NOMO-1 treated with dmso at 0.1 percent for 144 hours (cell line): ENCODE results near the gene MRPL17.
A peak's percentile ranks its signal among the peaks of the same experiment; 100 is the strongest.
"Not testable (repeated sequence)": the region's sequence is repeated elsewhere in the genome, so short reads cannot be mapped to it uniquely, and the experiment has no call there.

ENCODE experiments used
- DNase-seq: peaks from one replicate; lab custom pipeline; 2025; ENCODE audit not compliant: unreplicated experiment; lab: John Stamatoyannopoulos, UW

The MRPL17 gene

DNA sequence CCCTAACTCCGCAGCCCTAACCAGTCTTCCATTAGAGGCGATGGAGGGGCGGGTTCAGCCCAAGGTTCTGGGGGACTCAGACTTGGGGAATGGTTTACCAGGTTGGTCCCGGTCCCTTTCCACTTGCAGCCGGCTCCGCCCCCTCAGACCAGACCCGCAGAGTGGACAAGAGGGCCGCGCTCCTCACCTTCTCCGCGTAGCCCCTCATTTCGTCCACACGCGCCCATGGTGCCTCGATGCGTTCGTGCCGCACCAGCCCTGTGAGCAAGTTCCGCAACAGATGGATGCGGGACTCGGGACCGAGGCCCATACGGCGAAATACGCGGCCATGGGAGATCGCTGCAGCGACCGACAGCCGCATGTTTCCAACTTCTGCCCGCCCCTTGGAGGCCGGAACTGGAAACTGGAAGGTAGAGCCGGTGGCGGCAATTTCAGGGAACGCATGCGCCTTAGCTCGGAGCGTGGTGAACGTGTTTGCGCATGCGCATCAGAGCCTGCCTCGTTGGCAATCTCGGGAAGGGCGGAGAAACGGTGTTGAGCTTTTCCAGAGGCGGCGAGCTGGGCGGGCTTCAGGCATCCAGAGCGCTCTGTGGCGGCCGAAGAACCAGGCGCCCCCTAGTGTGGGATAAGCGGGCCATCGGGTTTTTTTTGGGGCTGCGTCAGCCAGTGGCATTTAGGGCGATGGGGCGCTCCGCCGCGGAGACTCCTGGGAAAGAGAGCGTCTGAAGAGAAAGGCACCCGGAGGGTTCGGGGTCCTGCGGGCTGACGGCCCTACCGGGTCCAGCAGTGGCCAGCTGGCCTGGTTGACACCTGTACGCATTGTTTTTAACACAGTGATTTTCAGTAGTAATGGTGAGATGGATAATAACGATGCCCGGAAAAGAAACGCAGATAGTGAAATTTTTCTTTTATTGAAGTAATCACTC lies at the start of gene MRPL17:
Gene MRPL17 (minus strand): TSS at position 405 of the 926 bp plus-strand sequence. CDS start 44 bp downstream, at position 361.
- peak; percentile 99 for DNase-seq

DNA sequence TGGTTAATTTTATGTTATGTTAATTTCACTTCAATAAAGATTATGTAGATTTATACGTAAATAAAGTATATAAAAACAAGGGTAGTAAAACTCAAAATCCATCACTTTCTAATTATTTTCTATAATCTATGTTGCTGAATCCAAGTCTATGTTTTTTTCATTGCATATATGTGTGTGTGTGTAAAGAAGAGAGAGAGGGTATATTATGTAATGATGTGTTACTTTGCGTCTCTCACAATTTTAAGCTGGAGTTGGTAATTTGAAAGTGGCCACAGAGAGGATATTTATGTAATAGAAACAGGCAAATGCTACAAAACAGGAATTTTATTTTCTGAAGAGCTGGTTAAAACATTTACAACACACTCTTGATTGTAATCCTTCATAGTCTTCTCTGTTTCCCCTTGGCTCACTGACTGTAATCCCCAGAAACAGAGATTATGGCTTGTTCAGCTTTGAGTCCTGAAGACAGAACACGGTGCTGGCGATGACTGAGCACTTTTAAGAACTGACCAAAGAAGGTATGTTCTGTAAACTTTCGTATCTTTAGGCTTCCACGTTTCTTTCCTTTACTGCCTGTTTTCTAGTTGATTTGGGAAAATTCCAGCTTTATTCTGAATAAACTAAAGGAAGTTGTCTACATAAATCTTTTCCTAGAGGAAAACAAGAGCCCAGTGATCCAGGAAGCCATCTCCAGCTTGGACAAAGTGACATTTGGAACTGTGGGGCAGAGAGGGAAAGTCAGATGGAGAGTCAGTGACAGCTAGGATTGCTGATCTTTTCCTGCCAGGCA lies 45.0 kb upstream of the MRPL17 start:
- DNase-seq: no peak

DNA sequence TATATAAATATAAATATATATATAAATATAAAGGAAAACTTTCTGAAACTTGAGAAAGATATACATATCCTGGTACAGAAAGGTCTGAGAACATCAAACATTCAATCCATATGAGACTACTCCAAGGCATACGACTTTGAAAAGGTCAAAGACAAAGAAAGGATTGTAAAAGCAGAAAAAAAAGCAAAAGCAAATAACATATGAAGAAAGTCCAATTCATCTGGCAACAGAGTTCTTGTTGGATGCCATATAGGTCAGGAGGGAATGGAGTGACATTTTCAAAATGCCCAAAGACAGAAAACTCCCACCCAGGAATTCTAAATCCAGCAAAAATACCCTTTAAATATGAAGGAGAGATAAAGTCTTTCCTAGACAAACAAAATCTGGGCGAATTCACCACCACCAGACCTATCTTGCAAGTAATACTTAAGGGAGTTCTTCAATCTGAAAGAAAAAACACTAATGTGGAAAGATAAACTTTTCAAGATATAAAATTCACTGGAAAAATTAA lies 42.3 kb upstream of the MRPL17 start:
- no peak for DNase-seq

- DNase-seq: no peak
These were observed 40.9 kb upstream of the MRPL17 start for GRCh38 chr11:6724013-6724412.

GRCh38 chr11:6721343-6721742 lies 38.2 kb upstream of the MRPL17 start:
- DNase-seq: no peak

DNA sequence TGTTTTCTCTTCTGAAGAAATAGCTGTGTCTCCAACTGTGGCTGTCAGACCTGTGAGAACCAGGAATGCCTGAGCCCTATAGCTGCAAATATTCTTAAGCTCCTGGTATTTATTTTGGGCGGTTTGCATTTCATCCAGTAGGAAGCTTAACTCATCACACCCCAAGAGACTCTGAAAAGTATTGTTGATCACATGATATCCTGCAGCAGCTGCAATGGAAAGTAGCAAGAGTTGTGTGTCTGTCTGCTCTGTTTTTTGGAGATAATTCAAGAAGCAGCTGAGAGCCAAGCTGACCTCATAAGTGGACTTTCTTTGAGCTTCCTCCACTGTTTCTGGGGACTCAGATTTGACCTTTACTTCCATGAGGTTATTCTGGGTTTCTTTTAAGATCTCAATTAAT lies 36.4 kb upstream of the MRPL17 start:
- no peak for DNase-seq

GRCh38 chr11:6717426-6717825 lies 34.3 kb upstream of the MRPL17 start:
- DNase-seq: no peak

GRCh38 chr11:6711552-6711951 lies 28.4 kb upstream of the MRPL17 start:
- not testable (repeated sequence) for DNase-seq

DNA sequence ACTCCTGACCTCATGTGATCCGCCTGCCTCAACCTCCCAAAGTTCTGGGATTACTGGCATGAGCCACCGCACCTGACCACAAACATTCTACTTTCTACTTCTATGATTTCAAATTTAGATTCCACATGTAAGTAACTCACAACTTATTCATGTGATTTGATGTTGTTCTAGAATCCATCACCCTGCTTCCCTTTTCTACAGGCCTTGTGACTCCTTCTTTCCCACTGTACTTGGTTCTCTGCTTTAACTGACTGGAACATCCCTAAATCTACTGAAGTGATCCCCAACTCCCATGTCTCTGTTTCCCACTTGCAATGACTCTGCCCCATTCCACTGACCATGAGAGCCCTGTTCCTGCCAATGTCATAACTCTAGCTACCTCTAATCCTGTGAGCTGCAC lies 25.7 kb upstream of the MRPL17 start:
- DNase-seq: no peak

DNA sequence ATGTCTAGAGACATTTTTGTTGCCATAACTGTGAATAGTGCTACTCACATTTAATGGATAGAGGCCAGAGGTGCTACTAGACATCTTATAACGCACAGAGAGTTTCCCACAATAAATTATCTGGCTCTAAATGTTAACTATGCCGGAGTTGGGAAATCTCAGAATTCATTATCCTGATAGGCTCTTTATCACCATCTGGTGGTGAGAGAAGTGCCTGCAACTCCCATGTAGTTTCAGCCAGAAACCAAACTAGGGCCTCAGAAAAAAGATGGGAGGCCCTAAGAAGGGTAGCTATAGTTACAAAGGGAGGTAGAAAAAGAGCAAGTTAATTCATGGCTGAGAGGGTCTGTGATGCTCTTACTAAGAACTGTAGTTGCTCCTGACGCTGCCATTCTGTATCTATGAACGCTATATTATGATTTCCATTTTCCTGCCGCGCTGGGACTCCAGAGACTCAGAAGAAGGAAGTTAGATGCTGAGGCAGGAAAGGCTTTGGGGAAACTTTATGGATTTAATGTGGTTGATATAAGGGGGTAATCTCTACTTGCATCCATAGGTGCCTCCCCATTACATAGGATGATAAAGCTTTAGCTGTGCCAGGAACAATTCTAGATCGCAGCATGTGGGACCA lies 22.9 kb upstream of the MRPL17 start:
- DNase-seq: peak; percentile 17

DNA sequence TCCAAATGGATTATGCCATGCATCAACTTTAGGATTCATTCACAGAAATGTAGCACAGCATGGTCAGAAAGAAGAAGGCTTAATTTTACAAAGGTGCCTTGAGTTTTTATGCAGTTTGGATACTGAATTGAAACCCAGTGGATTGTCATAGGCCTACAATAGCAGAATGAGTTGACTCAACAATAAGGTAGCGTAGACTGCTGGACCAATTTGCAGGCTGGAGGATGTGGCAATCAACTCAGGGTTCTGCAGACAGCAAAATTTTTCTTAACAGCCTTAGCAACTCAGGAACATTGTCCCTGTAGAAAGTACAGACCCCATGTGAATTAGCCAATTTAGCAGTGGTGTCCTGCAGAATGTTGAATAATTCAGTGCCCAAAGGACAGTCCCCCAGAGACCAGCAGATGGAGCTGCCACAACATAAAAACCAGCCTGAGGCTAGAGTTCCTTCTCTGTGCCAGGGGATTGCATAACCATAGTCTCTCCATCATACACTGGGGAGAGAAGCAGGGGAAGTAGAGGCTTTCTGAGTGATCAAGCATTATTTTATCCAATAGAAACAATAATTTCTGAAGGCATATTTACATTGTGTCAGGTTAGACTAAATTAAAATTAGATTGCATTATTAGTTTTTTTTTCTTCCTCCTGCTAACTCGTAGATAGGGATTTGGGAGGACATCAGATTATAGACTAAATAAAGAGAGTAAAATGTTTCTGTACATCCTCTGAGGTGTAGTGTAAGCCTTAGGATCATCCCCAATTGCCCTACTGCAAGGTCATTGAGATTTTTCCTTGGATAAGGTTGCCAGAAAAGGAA lies 20.3 kb upstream of the MRPL17 start:
- DNase-seq: peak; percentile 70

DNA sequence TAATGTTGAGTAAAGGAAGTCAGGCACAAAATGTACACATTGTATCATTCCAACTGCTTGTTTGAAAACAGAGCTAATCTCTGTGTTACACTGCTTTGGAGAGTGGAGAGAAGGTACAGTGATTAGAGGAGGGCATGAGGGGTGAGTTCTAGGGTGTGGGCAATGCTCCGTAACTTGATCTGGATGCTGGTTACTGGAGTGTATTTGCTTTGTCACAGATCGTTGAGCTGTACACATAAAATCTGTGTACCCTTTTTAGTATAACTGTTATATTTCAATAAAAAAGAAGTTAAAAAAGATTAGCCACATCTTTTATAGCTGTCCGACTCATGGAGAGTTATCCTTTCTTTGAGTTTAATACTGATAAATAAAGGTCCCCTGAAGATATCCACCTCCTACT lies 18.8 kb upstream of the MRPL17 start:
- not testable (repeated sequence) for DNase-seq

GRCh38 chr11:6695377-6695776 lies 12.2 kb upstream of the MRPL17 start:
- DNase-seq: no peak

DNA sequence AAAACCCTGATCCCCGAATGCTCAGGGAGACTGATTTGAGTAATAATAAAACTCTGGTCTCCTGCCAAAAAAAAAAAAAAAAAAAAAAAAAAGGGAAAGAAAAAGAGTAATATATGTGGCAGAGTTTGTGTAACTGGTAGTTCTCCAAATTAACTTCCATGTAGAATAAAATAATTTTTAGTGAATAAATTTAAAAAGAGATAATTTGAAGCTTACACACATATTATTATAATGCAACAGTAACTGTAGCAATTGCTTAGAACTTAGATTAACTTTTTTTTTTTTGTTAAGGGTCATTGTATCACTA lies 11.0 kb upstream of the MRPL17 start:
- no peak for DNase-seq

DNA sequence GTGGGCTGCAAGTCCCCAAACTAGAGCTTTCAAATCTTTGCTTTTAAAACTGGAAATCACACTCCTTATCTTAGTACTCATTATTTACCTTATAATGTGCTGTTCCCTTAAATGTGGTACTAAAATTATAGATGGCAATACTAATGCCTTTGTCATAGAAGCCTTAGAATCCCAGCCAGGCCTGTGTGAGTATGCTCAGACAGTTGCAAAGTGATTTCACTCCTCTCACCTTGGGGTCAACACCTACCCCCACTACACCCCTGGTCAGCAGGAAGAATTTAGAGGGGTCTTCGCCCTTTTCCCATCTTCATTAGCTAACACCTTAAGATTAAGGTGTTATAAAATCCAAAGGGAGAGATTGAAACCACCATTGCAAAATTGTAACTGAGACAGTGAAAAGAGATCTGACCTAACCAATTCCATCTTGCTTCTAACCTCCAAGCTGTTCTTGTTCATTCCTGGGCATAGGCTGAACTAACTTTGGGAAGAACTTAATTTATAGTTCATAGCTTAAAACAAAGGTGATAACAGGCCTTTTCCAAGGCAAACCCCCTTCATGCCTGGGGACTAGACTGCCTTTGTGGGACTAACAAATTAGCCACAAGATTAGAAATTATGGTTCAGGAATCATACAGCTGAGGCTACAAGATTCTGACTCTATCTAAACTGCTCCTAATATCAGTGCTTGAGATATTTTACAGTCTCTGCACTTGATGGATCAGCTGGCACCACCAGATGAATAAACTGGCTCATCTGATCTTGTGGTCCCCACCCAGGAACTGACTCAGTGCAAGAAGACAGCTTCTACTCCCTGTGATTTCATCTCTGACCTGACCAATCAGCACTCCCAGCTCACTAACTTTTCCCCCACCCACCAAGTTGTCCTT lies 10.4 kb upstream of the MRPL17 start:
- no peak for DNase-seq

GRCh38 chr11:6692128-6692527 lies 9.0 kb upstream of the MRPL17 start:
- no peak for DNase-seq

DNA sequence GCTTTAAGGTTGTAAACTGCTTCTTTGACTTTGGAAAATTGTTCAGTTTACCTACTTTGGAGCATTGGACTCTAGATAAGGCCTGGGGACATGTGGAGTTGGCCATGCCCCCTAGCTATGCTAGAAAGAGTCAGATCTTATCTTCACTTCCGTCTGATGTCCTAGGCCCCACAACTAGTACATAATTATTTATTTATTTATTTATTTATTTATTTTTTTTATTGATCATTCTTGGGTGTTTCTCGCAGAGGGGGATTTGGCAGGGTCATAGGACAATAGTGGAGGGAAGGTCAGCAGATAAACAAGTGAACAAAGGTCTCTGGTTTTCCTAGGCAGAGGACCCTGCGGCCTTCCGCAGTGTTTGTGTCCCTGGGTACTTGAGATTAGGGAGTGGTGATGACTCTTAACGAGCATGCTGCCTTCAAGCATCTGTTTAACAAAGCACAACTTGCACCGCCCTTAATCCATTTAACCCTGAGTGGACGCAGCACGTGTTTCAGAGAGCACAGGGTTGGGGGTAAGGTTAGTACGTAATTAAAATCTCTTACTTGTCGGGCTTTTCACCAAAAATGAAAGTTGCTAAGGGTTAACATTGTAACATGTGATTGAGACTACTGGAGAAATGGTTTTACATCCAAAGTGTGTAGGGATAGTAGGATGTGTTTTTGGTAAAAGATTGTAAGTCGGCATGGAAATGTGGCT lies 7.4 kb upstream of the MRPL17 start:
- DNase-seq: not testable (repeated sequence)

GRCh38 chr11:6687876-6688275 lies 4.7 kb upstream of the MRPL17 start:
- no peak for DNase-seq

DNA sequence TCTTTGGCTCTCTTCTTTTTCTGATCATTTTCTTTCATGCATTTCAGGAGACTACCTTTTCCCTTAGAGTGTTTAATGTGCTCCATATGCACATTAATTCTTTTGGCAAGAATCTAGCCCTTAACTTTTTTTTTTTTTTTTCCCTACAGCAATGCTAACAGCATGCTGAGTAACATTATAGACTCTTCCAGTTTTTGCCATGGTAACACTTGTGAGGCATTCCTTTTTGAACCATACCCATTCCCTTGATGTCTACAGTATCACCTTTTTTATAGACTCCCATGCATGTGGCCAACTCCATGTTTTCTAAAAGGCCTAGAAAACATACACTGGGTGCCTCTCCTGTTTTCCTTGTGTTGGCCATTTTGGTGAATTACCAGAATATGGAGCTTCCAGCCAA lies 2.9 kb upstream of the MRPL17 start:
- DNase-seq: no peak
